Endothelial cell of umbilical vein (primary cell): Measurements from ENCODE around the gene PRKG1. TPM values are rescaled to one million over a fixed set of nuclear protein-coding genes. Genes with fewer than 3 reads are reported as not detected.

Experiments
- BruUV-seq: library from RNA; stranded (reverse); fragments of 400-500 nt; replicated peaks from 2 replicates; lab custom pipeline; 2021; lab: Mats Ljungman, UMichigan
- CTCF ChIA-PET: fragments of 300-600, 350-600 bp; sonication (Branson Sonifier 250); formaldehyde crosslinking; loops from one replicate; lab custom pipeline; 2021; ENCODE audit warnings: antibody characterized with exemption, inconsistent platforms; lab: Charles Lee
- POLR2A ChIA-PET: fragments of 300-600, 350-600 bp; sonication (Branson Sonifier 250); formaldehyde crosslinking; loops from one replicate; lab custom pipeline; 2021; ENCODE audit warnings: antibody characterized with exemption, inconsistent platforms; lab: Charles Lee
- DNase-seq: peaks from one replicate; pipeline ENCODE4 v3.0.0-alpha.2; 2011; ENCODE audit warnings: low read depth, low spot score
- FAIRE-seq: peaks from 2 replicates; lab custom pipeline; 2011; peaks lifted over from hg19 to GRCh38; lab: Jason Lieb, UNC
- H2AFZ ChIP-seq: 2 replicates; pipeline ENCODE4 v1.6.0; 2012; ENCODE audit warnings: low read depth, low read length, control low read depth, inconsistent platforms
- H3K27ac ChIP-seq: 2 replicates; pipeline ENCODE4 v1.5.1; 2011; ENCODE audit warnings: low read depth, mild to moderate bottlenecking, control low read depth, low read length, moderate library complexity; ENCODE audit not compliant: insufficient read depth
- H3K27me3 ChIP-seq, 2 experiments: 2 replicates each; pipeline versions ENCODE4 v1.6.0 to v1.6.1; 2011; ENCODE audit warnings: low read length in 2 of 2, mixed read lengths in 1 of 2; ENCODE audit not compliant: control insufficient read depth in 2 of 2, insufficient read depth in 2 of 2
- H3K36me3 ChIP-seq, 2 experiments: 2 replicates in 1 of 2; 3 replicates in 1 of 2; pipeline ENCODE4 v1.5.1; 2011; ENCODE audit warnings: low read length in 2 of 2, mild to moderate bottlenecking in 1 of 2, moderate library complexity in 1 of 2; ENCODE audit not compliant: control insufficient read depth in 2 of 2, insufficient read depth in 2 of 2; ENCODE audit errors: extremely low read depth in 1 of 2
- H3K4me1 ChIP-seq: 3 replicates; pipeline ENCODE4 v1.5.1; 2011; ENCODE audit warnings: mild to moderate bottlenecking, low read length; ENCODE audit not compliant: control insufficient read depth, insufficient read depth; ENCODE audit errors: extremely low read depth
- H3K4me2 ChIP-seq: 2 replicates; pipeline ENCODE4 v1.6.1; 2011; ENCODE audit warnings: low read length, control low read depth, mixed read lengths; ENCODE audit not compliant: insufficient read depth
- H3K4me3 ChIP-seq, 3 experiments: fragments of 200-600 bp in 1 of 3; sonication (generic), shearing (Covaris generic) in 1 of 3; replicated peaks in 1 of 3; 2 replicates each; pipeline ENCODE4 v1.5.1; 2011 to 2016; ENCODE audit warnings: control low read depth in 3 of 3, low read length in 3 of 3, mild to moderate bottlenecking in 2 of 3, inconsistent platforms in 1 of 3, low read depth in 1 of 3, moderate library complexity in 1 of 3; ENCODE audit not compliant: insufficient read depth in 1 of 3
- H3K79me2 ChIP-seq: 2 replicates; pipeline ENCODE4 v1.6.0; 2012; ENCODE audit warnings: low read length, inconsistent platforms; ENCODE audit not compliant: control insufficient read depth, insufficient read depth
- H3K9ac ChIP-seq: replicated peaks from 2 replicates; pipeline ENCODE3; 2011; ENCODE audit warnings: low read length, control low read depth; ENCODE audit not compliant: insufficient read depth; ENCODE audit errors: extremely low read depth
- H3K9me1 ChIP-seq: replicated peaks from 3 replicates; pipeline ENCODE4 v1.6.0; 2011; ENCODE audit warnings: mild to moderate bottlenecking, low read length; ENCODE audit not compliant: control insufficient read depth, insufficient read depth; ENCODE audit errors: extremely low read depth
- H3K9me3 ChIP-seq: replicated peaks from 2 replicates; pipeline ENCODE4 v1.5.1; 2012; ENCODE audit warnings: low read length, inconsistent platforms; ENCODE audit not compliant: control insufficient read depth, insufficient read depth
- H4K20me1 ChIP-seq: replicated peaks from 2 replicates; pipeline ENCODE3; 2011; ENCODE audit warnings: mild to moderate bottlenecking, low read length; ENCODE audit not compliant: control insufficient read depth, insufficient read depth; ENCODE audit errors: extremely low read depth
- CTCF ChIP-seq, 2 donors: IDR thresholded peaks; 1 replicate in 1 of 2; 2 replicates in 1 of 2; pipeline ENCODE4 v1.5.1; 2011; ENCODE audit warnings: low read length in 2 of 2, mild to moderate bottlenecking in 2 of 2, moderate library complexity in 2 of 2, control low read depth in 1 of 2, inconsistent platforms in 1 of 2, low read depth in 1 of 2; ENCODE audit not compliant: insufficient read depth in 1 of 2; ENCODE audit errors: extremely low read depth in 1 of 2
- EZH2 ChIP-seq: IDR thresholded peaks from 2 replicates; pipeline ENCODE4 v1.6.1; 2012; ENCODE audit warnings: borderline replicate concordance, low read depth, mild to moderate bottlenecking, moderate library complexity, low read length, inconsistent platforms; ENCODE audit not compliant: severe bottlenecking
- FOS ChIP-seq: IDR thresholded peaks from 2 replicates; pipeline ENCODE4 v1.6.1; 2011; ENCODE audit warnings: mild to moderate bottlenecking, low read length, moderate library complexity, borderline replicate concordance; ENCODE audit not compliant: insufficient read depth
- GATA2 ChIP-seq: IDR thresholded peaks from 2 replicates; pipeline ENCODE4 v1.7.0; 2011; ENCODE audit warnings: low read depth, mild to moderate bottlenecking, moderate library complexity, mixed read lengths, low read length; ENCODE audit not compliant: insufficient read length, insufficient read depth
- JUN ChIP-seq: IDR thresholded peaks from 2 replicates; pipeline ENCODE4 v1.6.1; 2011; ENCODE audit warnings: borderline replicate concordance, low read depth; ENCODE audit not compliant: insufficient read length, insufficient read depth
- MAX ChIP-seq: IDR thresholded peaks from 2 replicates; pipeline ENCODE4 v1.6.1; 2011; ENCODE audit not compliant: insufficient read depth, insufficient read length
- MYC ChIP-seq: IDR thresholded peaks from one replicate; pipeline ENCODE4 v1.6.1; 2011; ENCODE audit warnings: mild to moderate bottlenecking, low read depth, low read length
- POLR2A ChIP-seq: IDR thresholded peaks from 2 replicates; pipeline ENCODE4 v1.6.1; 2012; ENCODE audit warnings: low read depth, mild to moderate bottlenecking, control low read depth, low read length
- POLR2AphosphoS5 ChIP-seq: IDR thresholded peaks from 2 replicates; pipeline ENCODE4 v1.6.1; 2012; ENCODE audit warnings: low read depth, mild to moderate bottlenecking, control low read depth, low read length, moderate library complexity; ENCODE audit not compliant: insufficient read depth
- dilution Hi-C: fragments of 300-500 bp; cut with MboI; formaldehyde crosslinking; loops from one replicate; pipeline ENCODE4 v1.15.0; 2019; ENCODE audit warnings: low sequenced_read_pairs; ENCODE audit not compliant: extremely low pct_ligation_motif_present
- intact Hi-C: fragments of 100-400 bp; cut with micrococcal nuclease; formaldehyde crosslinking; loops from one replicate; pipeline ENCODE4 v1.10.0; 2022
- polyA plus RNA-seq, 4 experiments: library from polyadenylated mRNA; depleted of rRNA in 3 of 4; stranded (reverse) in 3 of 4; unstranded in 1 of 4; fragments of >200 nt; gene quantifications; 2 replicates each; pipeline versions ENCODE4 v1.2.1 to v1.2.3, GENCODE V29; 2011 to 2012; ENCODE audit warnings: missing spikeins in 1 of 4
- total RNA-seq: library from RNA; stranded (reverse); gene quantifications from 2 replicates; pipeline ENCODE4 v1.2.3, GENCODE V29; 2021

The PRKG1 gene
- total and polyA plus RNA-seq, 2 donors (not counting 3 experiments of a cell fraction or from before 2014, with no cell fraction given), result 0.01 to 0.18 TPM

- Histone ChIP-seq H3K79me2 (no peaks in the 10 kb centered on the region), H3K9me3 (no peaks in the 10 kb centered on the region), H3K27ac (no peak overlapping the region), H2AFZ (no peak overlapping the region), H3K36me3 (no peaks in the 10 kb centered on the region), H3K4me2 (no peak overlapping the region), H4K20me1 (no peaks in the 10 kb centered on the region), H3K4me1 (no peaks in the 10 kb centered on the region), H3K9ac (no peak overlapping the region), H3K4me3 (no peak overlapping the region), H3K9me1 (no peaks in the 10 kb centered on the region), H3K27me3 (no peaks in the 10 kb centered on the region)
- no peak for DNase-seq
- no TSS peak for BruUV-seq
- ChIA-PET CTCF (no interaction called here), POLR2A (no interaction called here)
- FAIRE-seq, result no peak
- TF ChIP-seq JUN, result no peak
- no peak for TF ChIP-seq EZH2
- TF ChIP-seq MYC, result no peak
- TF ChIP-seq FOS, result no peak
- TF ChIP-seq MAX, result no peak
- no peak for TF ChIP-seq CTCF (IDR thresholded peaks at IDR 0.05; ENCODE audit: extremely low read depth in 1 of 2, insufficient read depth in 1 of 2, low read depth in 1 of 2, low read length in 2 of 2)
- no peak for TF ChIP-seq POLR2A
- no peak for TF ChIP-seq POLR2AphosphoS5
- TF ChIP-seq GATA2, result no peak
- intact Hi-C loops, result no loop called here
- dilution Hi-C loops, result no loop called here
These were observed 84.5 kb downstream of the PRKG1 start for GRCh38 chr10:51158832-51159231.
